Measurements from ENCODE around the gene THAP4.

GRCh38 chr2:241618296-241618805, 18.6 kb downstream of the THAP4 start:
- TF ChIP-seq CTCF (IDR thresholded peaks at IDR 0.05): no peak
- TF ChIP-seq POLR2A (IDR thresholded peaks at IDR 0.05): no peak
- TF ChIP-seq POLR2AphosphoS5 (IDR thresholded peaks at IDR 0.05): no peak

All from stomach (tissue), 4 donors.